Neuronal stem cell (in vitro differentiated cells): ENCODE measurements around the gene HS3ST5.

Source experiments
- DNase-seq: peaks from one replicate; pipeline ENCODE4 v3.0.0-alpha.2; 2013; ENCODE audit warnings: low spot score
- H2AFZ ChIP-seq: one replicate; pipeline ENCODE4 v1.6.1; 2013; ENCODE audit warnings: mild to moderate bottlenecking, low read length, inconsistent platforms
- H2AK5ac ChIP-seq: 2 replicates; pipeline ENCODE4 v1.6.1; 2013; ENCODE audit warnings: low read depth, mild to moderate bottlenecking, inconsistent platforms, low read length, moderate library complexity, mixed read lengths
- H2BK120ac ChIP-seq: 2 replicates; pipeline ENCODE4 v1.6.1; 2013; ENCODE audit warnings: low read depth, mild to moderate bottlenecking, inconsistent platforms, low read length, moderate library complexity, mixed read lengths
- H2BK12ac ChIP-seq: one replicate; pipeline ENCODE4 v1.6.1; 2013; ENCODE audit warnings: low read length, inconsistent platforms
- H2BK15ac ChIP-seq: 2 replicates; pipeline ENCODE4 v1.6.1; 2013; ENCODE audit warnings: mild to moderate bottlenecking, low read length, inconsistent platforms, mixed read lengths
- H2BK5ac ChIP-seq: one replicate; pipeline ENCODE4 v1.6.1; 2013; ENCODE audit warnings: inconsistent platforms, mild to moderate bottlenecking, low read length, moderate library complexity
- H3K14ac ChIP-seq: one replicate; pipeline ENCODE4 v1.6.1; 2013; ENCODE audit warnings: low read length, inconsistent platforms
- H3K18ac ChIP-seq: 2 replicates; pipeline ENCODE4 v1.6.1; 2013; ENCODE audit warnings: low read length, inconsistent platforms
- H3K23ac ChIP-seq: 2 replicates; pipeline ENCODE4 v1.6.1; 2013; ENCODE audit warnings: low read depth, mild to moderate bottlenecking, mixed read lengths, low read length, inconsistent platforms; ENCODE audit not compliant: poor library complexity
- H3K27ac ChIP-seq: replicated peaks from 3 replicates; pipeline ENCODE4 v1.5.1; 2013; ENCODE audit warnings: low read length, inconsistent platforms
- H3K27me3 ChIP-seq, 3 experiments: 2 replicates each; pipeline ENCODE4 v1.6.1; 2013; ENCODE audit warnings: low read length in 3 of 3, mild to moderate bottlenecking in 2 of 3, inconsistent platforms in 1 of 3, low read depth in 1 of 3, mixed read lengths in 1 of 3, moderate library complexity in 1 of 3; ENCODE audit not compliant: control insufficient read depth in 3 of 3, insufficient read depth in 3 of 3
- H3K36me3 ChIP-seq, 2 donors: replicated peaks in 1 of 2; 2 replicates each; pipeline ENCODE4 v1.6.1; 2013; ENCODE audit warnings: low read length in 2 of 2; ENCODE audit not compliant: control insufficient read depth in 2 of 2, insufficient read depth in 2 of 2
- H3K4ac ChIP-seq: 2 replicates; pipeline ENCODE4 v1.6.1; 2013; ENCODE audit warnings: inconsistent platforms, mild to moderate bottlenecking, low read length, moderate library complexity
- H3K4me1 ChIP-seq, 2 donors: 1 replicate in 1 of 2; 2 replicates in 1 of 2; pipeline ENCODE4 v1.6.1; 2013; ENCODE audit warnings: low read length in 2 of 2, low read depth in 1 of 2; ENCODE audit not compliant: control insufficient read depth in 2 of 2, insufficient read depth in 1 of 2
- H3K4me2 ChIP-seq: one replicate; pipeline ENCODE4 v1.6.1; 2013; ENCODE audit warnings: mild to moderate bottlenecking, low read length, inconsistent platforms; ENCODE audit not compliant: insufficient read depth, poor library complexity, severe bottlenecking
- H3K4me3 ChIP-seq, 2 donors: 2 replicates each; pipeline ENCODE4 v1.5.1; 2013; ENCODE audit warnings: low read length in 2 of 2, mild to moderate bottlenecking in 2 of 2, inconsistent platforms in 1 of 2, moderate library complexity in 1 of 2
- H3K79me1 ChIP-seq: one replicate; pipeline ENCODE4 v1.6.1; 2013; ENCODE audit warnings: low read depth, mild to moderate bottlenecking, inconsistent platforms, low read length, moderate library complexity
- H3K9ac ChIP-seq: one replicate; pipeline ENCODE4 v1.6.1; 2013; ENCODE audit warnings: mild to moderate bottlenecking, low read depth, low read length, inconsistent platforms; ENCODE audit not compliant: poor library complexity
- H3K9me3 ChIP-seq, 2 donors: replicated peaks in 1 of 2; 2 replicates each; pipeline versions ENCODE3 to v1.6.1; 2013; ENCODE audit warnings: low read length in 2 of 2, mild to moderate bottlenecking in 2 of 2, inconsistent platforms in 1 of 2, low read depth in 1 of 2, mixed read lengths in 1 of 2, moderate library complexity in 1 of 2; ENCODE audit not compliant: control insufficient read depth in 2 of 2, insufficient read depth in 1 of 2
- H4K8ac ChIP-seq: one replicate; pipeline ENCODE4 v1.6.1; 2013; ENCODE audit warnings: low read depth, mild to moderate bottlenecking, inconsistent platforms, low read length, moderate library complexity
- H4K91ac ChIP-seq: one replicate; pipeline ENCODE4 v1.6.1; 2013; ENCODE audit warnings: low read length, low read depth, mild to moderate bottlenecking, inconsistent platforms; ENCODE audit not compliant: poor library complexity
- WGBS, 2 donors: extraction: QIAGEN DNeasy Blood & Tissue Kit; methylation state at CpG; one replicate each; pipeline ENCODE4 v1.1.7; 2013; ENCODE audit warnings: missing lambda C conversion rate in 2 of 2, mixed read lengths in 1 of 2; ENCODE audit not compliant: insufficient read length in 2 of 2, insufficient replicate concordance in 1 of 2; ENCODE audit errors: extremely low coverage in 2 of 2; 5-methylcytosine and 5-hydroxymethylcytosine counted together

Gene HS3ST5

GRCh38 chr6:114361036-114361435 is 18.2 kb upstream of the HS3ST5 start:
- no peak overlapping the region for H4K91ac ChIP-seq
- no peak overlapping the region for H3K14ac ChIP-seq
- no peaks in the 10 kb centered on the region for H3K79me1 ChIP-seq
- no CpG with 5 or more reads among the region's 1 CpG for WGBS, 2 donors
- no peak overlapping the region for H3K27ac ChIP-seq
- H3K4me2 ChIP-seq, result no peak overlapping the region
- no peak for DNase-seq
- H3K4me3 ChIP-seq, result no peak overlapping the region
- no peak overlapping the region for H3K23ac ChIP-seq
- H3K9me3 ChIP-seq, result peaks cover 0 to under 1% of the 10 kb centered on the region in 2 donors
- no peak overlapping the region for H2BK5ac ChIP-seq
- H3K36me3 ChIP-seq, result no peaks in the 10 kb centered on the region
- H2AFZ ChIP-seq, result no peak overlapping the region
- no peak overlapping the region for H3K18ac ChIP-seq
- peaks cover 4 to 44% of the 10 kb centered on the region in 2 donors for H3K4me1 ChIP-seq
- no peak overlapping the region for H3K4ac ChIP-seq
- no peaks in the 10 kb centered on the region for H3K27me3 ChIP-seq
- H3K9ac ChIP-seq, result no peak overlapping the region
- H2AK5ac ChIP-seq, result no peak overlapping the region
- no peak overlapping the region for H2BK12ac ChIP-seq
- H2BK120ac ChIP-seq, result no peak overlapping the region
- H4K8ac ChIP-seq, result no peak overlapping the region
- H2BK15ac ChIP-seq, result no peak overlapping the region

- no peak overlapping the region for H2AFZ ChIP-seq
- no peak overlapping the region for H3K4ac ChIP-seq
- H4K8ac ChIP-seq, result no peak overlapping the region
- no peak overlapping the region for H2AK5ac ChIP-seq
- H3K23ac ChIP-seq, result no peak overlapping the region
- H4K91ac ChIP-seq, result no peak overlapping the region
- H2BK5ac ChIP-seq, result no peak overlapping the region
- H3K36me3 ChIP-seq, result no peaks in the 10 kb centered on the region
- no peak overlapping the region for H3K27ac ChIP-seq
- no peak overlapping the region for H3K4me3 ChIP-seq
- DNase-seq, result no peak
- H3K79me1 ChIP-seq, result no peaks in the 10 kb centered on the region
- no peak overlapping the region for H3K18ac ChIP-seq
- H3K9me3 ChIP-seq, result peaks cover 0 to 3% of the 10 kb centered on the region in 2 donors
- no peak overlapping the region for H2BK12ac ChIP-seq
- no peak overlapping the region for H3K14ac ChIP-seq
- H2BK120ac ChIP-seq, result no peak overlapping the region
- H2BK15ac ChIP-seq, result no peak overlapping the region
- peaks cover 0 to 8% of the 10 kb centered on the region in 2 donors for H3K4me1 ChIP-seq
- H3K27me3 ChIP-seq, result no peaks in the 10 kb centered on the region
- H3K9ac ChIP-seq, result no peak overlapping the region
- no peak overlapping the region for H3K4me2 ChIP-seq
Observed at GRCh38 chr6:114355300-114355699, 12.5 kb upstream of the HS3ST5 start.

GRCh38 chr6:114354482-114354881 is 11.7 kb upstream of the HS3ST5 start:
- no peaks in the 10 kb centered on the region for H3K27me3 ChIP-seq
- no peak for DNase-seq
- no CpG with 5 or more reads among the region's 2 CpGs for WGBS, 2 donors

GRCh38 chr6:114346451-114346850 is 3.6 kb upstream of the HS3ST5 start:
- Histone ChIP-seq H2BK120ac (no peak overlapping the region), H3K4me2 (no peak overlapping the region), H3K14ac (no peak overlapping the region), H3K4me3 (no peak overlapping the region), H3K27ac (no peak overlapping the region), H4K8ac (no peak overlapping the region), H3K36me3 (no peaks in the 10 kb centered on the region), H3K9me3 (no peaks in the 10 kb centered on the region), H2BK12ac (no peak overlapping the region), H3K27me3 (peaks cover 0 to 3% (median 0%) of the 10 kb centered on the region in 3 experiments), H3K4ac (no peak overlapping the region), H2AFZ (no peak overlapping the region), H2BK5ac (no peak overlapping the region), H3K23ac (no peak overlapping the region), H2BK15ac (no peak overlapping the region), H4K91ac (no peak overlapping the region), H3K79me1 (no peaks in the 10 kb centered on the region), H3K18ac (no peak overlapping the region), H3K9ac (no peak overlapping the region), H2AK5ac (no peak overlapping the region), H3K4me1 (peaks cover 5 to 14% of the 10 kb centered on the region in 2 donors)
- no peak for DNase-seq
- no CpG with 5 or more reads among the region's 4 CpGs for WGBS, 2 donors

More at GRCh38 chr6:114354482-114354881, 11.7 kb upstream of the HS3ST5 start:
- H3K27ac ChIP-seq, result no peak overlapping the region
- H4K8ac ChIP-seq, result no peak overlapping the region
- H3K18ac ChIP-seq, result no peak overlapping the region
- no peak overlapping the region for H3K9ac ChIP-seq
- H3K79me1 ChIP-seq, result no peaks in the 10 kb centered on the region
- no peak overlapping the region for H2AK5ac ChIP-seq
- peaks cover 0 to 3% of the 10 kb centered on the region in 2 donors for H3K9me3 ChIP-seq
- no peak overlapping the region for H3K23ac ChIP-seq
- no peak overlapping the region for H3K4me3 ChIP-seq
- H2BK5ac ChIP-seq, result no peak overlapping the region
- H2AFZ ChIP-seq, result no peak overlapping the region
- no peak overlapping the region for H4K91ac ChIP-seq
- H2BK12ac ChIP-seq, result no peak overlapping the region
- no peak overlapping the region for H3K4ac ChIP-seq
- H3K36me3 ChIP-seq, result no peaks in the 10 kb centered on the region
- H2BK120ac ChIP-seq, result no peak overlapping the region
- no peak overlapping the region for H3K4me2 ChIP-seq
- no peak overlapping the region for H3K14ac ChIP-seq
- H2BK15ac ChIP-seq, result no peak overlapping the region
- H3K4me1 ChIP-seq, result peaks cover 0 to 6% of the 10 kb centered on the region in 2 donors
